Measurements from ENCODE around the gene AKT3.

DNA sequence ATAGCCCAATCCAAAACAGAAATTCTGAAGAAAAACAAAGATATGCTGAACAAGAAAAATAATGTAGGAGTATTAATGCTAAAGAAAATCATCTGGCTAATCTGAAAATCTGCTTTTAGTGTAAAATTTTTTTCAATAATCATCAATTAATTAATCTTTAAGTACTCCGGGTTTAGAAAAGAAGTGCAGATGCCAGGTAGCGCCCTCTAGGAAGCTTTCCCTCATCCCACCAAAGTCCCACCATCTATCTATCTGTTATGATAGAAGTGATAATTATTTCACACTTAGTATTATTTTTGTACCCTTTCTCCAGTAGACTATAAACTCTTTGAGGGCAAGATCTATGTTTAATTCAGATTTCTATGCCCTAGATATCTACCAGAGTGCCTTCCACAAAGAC lies 240.3 kb downstream of the AKT3 start:
- TF ChIP-seq, protein P1, sequence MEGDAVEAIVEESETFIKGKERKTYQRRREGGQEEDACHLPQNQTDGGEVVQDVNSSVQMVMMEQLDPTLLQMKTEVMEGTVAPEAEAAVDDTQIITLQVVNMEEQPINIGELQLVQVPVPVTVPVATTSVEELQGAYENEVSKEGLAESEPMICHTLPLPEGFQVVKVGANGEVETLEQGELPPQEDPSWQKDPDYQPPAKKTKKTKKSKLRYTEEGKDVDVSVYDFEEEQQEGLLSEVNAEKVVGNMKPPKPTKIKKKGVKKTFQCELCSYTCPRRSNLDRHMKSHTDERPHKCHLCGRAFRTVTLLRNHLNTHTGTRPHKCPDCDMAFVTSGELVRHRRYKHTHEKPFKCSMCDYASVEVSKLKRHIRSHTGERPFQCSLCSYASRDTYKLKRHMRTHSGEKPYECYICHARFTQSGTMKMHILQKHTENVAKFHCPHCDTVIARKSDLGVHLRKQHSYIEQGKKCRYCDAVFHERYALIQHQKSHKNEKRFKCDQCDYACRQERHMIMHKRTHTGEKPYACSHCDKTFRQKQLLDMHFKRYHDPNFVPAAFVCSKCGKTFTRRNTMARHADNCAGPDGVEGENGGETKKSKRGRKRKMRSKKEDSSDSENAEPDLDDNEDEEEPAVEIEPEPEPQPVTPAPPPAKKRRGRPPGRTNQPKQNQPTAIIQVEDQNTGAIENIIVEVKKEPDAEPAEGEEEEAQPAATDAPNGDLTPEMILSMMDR (conservative IDR thresholded peaks at IDR 0.05; ENCODE audit: low read length) = no peak
- no peak for TF ChIP-seq EZH2phosphoT487 (IDR thresholded peaks at IDR 0.05; ENCODE audit: borderline replicate concordance)
